Amniotic stem cell (primary cell): ENCODE measurements around the gene CUBN.
"Not testable (repeated sequence)": the region's sequence is repeated elsewhere in the genome, so short reads cannot be mapped to it uniquely, and the experiment has no call there.

Experiments
- DNase-seq: peaks from one replicate; lab custom pipeline; 2025; lab: John Stamatoyannopoulos, UW

Gene CUBN

GRCh38 chr10:16867556-16867955 is 262.1 kb downstream of the CUBN start:
- DNase-seq, result no peak

DNA sequence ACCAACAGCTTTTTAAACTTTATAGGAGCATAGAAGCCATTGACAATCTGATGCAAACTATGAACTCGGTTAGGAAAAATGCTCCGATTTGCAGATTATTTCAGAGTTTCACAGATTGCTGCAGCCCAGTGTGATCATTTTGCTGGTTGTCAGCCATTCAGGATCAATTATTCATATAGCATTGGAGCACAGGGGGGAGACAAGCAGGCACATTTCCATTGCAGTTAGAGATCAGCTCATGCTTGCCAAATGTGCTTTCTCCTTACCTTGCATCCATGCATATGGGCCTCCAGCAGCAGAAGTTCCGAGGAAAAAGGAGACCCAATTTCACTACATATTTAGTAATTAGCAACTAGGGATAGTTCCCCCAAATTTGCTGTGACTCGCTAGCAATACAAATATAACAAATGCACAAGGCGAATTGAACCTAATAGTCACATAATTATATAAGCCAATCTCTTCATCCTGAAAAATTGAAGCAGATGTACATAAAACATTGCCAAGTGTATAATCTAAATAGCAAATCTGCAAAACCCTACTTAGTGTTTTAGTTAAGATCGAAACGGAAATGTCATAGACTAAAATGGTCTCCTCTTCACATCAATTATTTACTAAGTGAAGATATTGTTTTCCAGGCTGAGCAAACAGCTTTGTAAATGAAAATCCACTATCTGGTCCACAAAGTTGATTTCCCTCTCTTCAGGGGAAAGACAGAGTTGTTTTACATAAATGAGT is 262.9 kb downstream of the CUBN start:
- no peak for DNase-seq

GRCh38 chr10:16865766-16866165 is 263.8 kb downstream of the CUBN start:
- DNase-seq, result no peak

DNA sequence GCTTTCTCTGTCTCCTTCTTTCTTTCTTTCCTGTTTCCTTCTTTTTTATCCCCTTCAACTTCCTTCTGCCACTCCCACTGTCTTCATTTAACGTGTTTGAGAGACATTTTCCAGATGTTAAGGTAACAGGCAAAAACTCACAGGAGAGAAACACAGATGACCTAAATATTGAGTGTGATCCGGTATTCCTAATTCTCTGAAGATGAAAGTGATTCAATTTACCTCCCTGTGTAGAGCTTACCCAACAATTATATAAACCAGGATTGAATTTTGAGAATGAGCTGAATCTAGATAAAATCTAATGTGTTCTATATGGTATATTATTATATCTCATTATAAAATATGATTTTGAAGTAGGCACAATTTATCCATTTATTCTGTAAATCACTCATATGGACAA is 265.8 kb downstream of the CUBN start:
- DNase-seq, result no peak

GRCh38 chr10:16857419-16857818 is 272.2 kb downstream of the CUBN start:
- DNase-seq, result no peak

DNA sequence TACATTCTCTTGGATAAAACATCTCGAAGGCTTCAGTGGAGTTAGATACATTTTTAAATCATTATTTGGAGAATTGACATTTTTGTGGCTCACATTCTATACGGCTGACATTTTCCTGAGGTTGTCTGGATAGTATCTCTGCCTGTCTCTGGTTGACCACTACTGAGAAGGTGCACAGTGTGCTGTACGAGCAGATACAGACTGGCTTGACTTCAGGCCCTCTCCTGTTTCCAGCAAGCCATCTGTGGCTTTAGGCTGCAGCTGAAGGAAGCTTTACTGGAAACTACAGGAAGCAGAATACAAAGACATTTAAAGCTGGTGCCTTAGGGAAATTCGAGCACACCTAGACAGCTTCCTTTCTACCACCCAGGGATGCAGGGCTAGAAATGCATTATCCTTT is 273.0 kb downstream of the CUBN start:
- no peak for DNase-seq

GRCh38 chr10:16856092-16856491 is 273.5 kb downstream of the CUBN start:
- DNase-seq, result no peak

- no peak for DNase-seq
Observed at GRCh38 chr10:16854623-16855022, 275.0 kb downstream of the CUBN start.

- no peak for DNase-seq
Observed at GRCh38 chr10:16853809-16854208, 275.8 kb downstream of the CUBN start.

DNA sequence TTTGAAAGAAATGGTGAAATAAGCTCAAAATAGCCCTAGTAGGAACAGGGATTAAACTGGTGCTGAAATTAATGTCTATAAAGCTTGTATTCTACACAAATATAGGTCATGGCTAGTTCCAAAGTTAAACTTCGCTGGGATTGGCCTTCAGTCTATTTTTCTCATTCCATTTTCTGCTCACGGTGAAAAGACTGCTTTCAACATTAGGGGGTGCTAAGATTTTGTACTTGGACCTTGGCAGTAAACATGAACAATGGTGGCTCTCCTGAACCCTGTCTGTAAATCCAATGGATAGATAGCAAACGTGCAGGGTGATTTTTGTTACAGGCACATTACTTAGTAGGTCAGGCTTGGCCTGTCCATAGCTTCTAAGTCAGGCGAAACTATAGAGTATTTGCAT is 276.4 kb downstream of the CUBN start:
- DNase-seq, result no peak

GRCh38 chr10:16852624-16853023 is 277.0 kb downstream of the CUBN start:
- no peak for DNase-seq

DNA sequence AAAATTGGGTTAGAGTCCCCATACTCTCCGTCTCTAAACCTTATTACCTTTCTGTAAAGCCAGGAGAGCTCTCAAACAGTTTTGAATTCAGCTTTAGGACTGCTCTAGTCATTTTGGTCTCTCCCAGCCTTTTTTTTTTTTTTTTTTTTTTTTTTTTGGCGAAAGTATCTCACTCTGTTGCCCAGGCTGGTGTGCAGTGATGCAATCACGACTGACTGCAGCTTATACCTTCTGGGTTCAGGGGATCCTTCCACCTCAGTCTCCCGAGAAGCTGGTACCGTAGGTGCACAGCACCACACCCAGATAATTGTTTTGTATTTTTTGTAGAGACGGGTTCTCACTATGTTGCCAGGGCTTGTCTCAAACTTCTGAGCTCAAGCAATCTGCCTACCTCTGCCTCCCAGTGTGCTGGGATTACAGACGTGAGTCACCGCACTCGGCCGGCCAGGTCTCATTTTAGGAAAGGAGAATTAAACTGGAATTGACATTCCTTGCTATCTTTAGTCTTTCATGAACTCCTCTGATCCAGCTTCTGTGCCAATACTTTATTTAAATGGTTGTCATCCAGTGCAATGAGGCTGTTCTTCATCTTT is 281.0 kb downstream of the CUBN start:
- no peak for DNase-seq

DNA sequence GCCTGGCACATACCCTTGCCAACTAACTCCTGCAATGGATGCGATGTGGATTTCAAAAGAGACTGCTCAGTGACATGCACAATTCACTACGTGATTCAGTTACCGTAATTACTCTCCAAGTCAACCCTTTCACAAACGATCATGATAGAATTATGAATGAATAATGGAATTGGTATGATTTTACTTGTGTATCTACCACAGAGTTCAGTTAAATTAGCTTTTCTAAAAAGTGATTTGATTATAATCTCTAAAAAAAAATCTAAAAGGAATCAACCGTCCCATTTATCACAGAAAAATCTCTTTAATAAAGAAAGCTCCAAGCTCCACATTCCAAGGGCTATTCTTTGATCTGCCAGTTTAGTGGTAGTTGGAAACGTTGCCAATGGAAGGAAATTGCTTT is 282.0 kb downstream of the CUBN start:
- DNase-seq, result no peak

GRCh38 chr10:16845248-16845647 is 284.4 kb downstream of the CUBN start:
- no peak for DNase-seq

- peak; percentile 83 for DNase-seq
Observed at GRCh38 chr10:16843252-16843870, 286.2 kb downstream of the CUBN start.

- no peak for DNase-seq
Observed at GRCh38 chr10:16835228-16835627, 294.4 kb downstream of the CUBN start.

DNA sequence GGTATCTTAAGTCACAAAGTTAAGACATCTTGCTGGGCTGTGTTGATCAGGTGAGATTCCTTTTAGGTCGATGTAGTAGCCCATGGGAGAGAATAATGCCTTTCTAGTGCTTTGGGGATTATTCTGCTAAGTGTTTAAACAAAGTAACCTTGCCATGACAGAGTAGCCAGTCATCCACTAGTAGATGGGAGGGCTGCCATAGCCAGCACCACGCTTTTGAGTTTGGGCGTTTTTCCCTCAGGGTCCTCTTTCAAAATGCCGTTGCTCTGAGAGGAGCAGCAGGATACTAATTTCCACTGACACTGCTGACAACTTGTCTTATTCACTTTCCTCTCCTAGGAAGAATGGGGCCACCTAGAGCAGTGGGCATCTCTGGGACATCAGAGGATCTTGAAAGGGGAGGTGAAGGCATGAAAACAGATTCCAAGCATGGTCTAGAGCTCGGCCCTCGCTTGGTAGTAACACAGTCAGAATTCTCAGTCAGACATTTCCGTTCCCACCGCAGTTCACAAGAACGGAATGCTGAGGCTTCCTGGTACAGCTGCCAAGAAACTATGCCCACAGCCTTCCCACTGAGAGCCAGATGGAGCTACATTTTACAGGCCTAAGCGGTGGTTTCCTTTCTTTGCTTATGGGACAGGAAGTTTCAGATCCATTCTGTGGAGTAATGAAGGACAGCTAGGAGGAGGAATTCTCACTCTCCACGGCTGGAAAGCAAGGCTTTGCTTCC is 297.1 kb downstream of the CUBN start:
- DNase-seq, result peak; percentile 78

DNA sequence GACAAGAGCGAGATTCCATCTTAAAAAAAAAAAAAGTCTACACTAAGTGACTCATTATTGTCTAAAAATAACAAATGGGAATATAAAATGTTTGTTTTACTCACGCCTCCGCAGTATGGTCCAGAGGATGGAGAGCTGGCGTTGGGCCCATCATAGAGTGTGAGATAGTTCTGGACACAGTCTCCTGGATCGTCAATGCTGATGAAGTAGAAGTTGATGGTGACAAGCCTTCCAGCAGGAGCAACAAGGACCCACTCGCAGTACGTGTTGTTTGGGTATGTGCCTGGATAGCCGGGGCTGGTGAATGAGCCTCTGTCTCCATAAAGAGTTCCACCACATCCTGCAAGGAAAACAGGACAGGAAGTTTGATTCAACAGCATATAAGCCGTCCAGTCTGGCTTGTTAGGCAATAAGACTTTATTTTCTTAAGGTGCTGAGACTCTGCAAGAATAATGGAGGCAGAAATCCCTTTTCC is 300.9 kb downstream of the CUBN start:
- peak; percentile 40 for DNase-seq

- peak; percentile 48 for DNase-seq
Observed at GRCh38 chr10:16828114-16828568, 301.5 kb downstream of the CUBN start.

DNA sequence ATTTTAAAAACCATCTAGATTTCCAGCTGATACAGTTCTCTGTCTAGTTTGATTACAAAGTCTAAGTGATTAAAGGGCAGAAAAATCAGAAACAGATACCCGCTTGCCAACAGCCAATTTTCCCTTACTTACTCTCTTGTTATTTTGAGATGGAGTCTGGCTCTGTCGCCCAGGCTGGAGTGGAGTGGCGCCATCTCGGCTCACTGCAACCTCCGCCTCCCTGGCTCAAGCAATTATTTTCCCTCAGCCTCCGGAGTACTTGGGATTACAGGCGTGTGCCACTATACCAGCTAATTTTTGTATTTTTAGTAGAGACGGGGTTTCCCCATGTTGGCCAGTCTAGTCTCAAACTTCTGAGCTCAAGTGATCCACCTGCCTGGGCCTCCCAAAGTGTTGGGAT is 302.1 kb downstream of the CUBN start:
- DNase-seq, result not testable (repeated sequence)

DNA sequence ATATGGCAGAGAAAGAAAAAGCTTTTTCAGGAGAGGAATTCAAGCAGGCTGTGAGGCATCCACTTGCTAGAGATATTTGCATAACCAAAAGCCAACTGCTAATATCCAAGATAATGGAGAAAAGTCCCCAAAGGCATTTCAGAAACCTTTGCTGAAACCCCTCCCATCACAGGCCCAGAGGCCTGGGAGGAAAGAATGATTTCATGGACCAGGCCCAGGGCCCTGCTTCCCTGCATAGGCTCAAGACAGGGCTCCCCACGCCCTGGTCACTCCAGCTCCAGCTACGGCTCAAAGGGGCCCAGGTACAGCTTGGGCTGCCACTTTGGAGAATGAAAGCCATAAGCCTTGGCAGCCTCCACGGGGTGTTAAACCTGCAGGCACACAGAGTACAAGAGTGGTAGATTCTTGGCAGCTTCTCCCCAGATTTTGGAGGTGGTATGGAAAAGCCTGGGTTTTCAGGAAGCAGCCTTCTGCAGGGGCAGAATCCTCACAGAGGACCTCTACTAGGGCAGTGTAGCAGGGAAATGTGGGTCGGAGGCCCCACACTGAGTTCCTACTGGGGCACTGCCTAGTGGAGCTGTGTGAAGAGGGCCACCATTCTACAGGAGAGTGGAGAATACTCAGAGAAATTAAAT is 306.8 kb downstream of the CUBN start:
- no peak for DNase-seq

DNA sequence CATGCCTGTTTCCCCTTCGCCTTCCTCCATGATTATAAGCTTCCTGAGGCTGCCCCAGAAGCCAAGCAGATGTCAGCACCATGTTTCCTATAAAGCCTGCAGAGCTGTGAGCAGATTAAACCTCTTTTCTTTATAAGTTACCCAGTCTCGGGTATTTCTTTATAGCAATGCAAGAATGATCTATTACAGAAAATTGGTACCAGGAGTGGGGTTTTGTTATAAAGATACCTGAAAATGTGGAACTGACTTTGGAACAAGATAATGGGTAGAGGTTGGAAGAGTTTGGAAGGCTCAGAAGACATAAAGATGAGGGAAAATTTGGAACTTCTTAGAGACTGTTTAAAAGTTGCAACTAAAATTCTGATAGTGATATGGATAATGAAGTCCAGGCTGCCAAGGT is 307.6 kb downstream of the CUBN start:
- no peak for DNase-seq
